ENCODE results near the gene TMC6.
A peak's percentile ranks its signal among the peaks of the same experiment; 100 is the strongest.
"Not testable (repeated sequence)": the region's sequence is repeated elsewhere in the genome, so short reads cannot be mapped to it uniquely, and the experiment has no call there.

Gene TMC6

GRCh38 chr17:78154903-78155811 lies 26.6 kb upstream of the TMC6 start:
- DNase-seq = no peak

DNA sequence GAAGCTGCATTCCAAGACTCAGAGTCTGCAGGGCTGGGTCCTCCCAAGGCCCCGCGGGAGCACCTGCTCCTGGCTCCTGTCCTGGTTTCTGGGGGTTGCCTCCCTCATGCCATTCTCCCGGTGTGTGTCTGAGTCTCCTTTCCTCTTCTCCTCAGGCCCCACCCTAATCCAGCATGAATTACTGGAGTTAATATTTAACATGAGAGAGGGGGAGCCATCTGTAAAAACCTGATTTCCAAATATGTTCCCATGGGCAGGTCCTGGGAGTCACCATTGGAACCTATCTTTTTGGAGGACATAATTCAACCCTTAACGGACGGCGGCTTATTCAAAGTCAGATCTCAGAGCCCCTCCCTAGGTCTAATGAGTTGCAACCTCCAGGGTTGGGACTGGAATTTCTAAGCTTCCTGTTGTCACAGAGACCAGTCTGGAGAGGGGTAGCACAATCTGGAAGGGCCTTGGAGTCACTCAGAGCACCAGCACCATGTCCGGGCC lies 23.0 kb upstream of the TMC6 start:
- DNase-seq = no peak

DNA sequence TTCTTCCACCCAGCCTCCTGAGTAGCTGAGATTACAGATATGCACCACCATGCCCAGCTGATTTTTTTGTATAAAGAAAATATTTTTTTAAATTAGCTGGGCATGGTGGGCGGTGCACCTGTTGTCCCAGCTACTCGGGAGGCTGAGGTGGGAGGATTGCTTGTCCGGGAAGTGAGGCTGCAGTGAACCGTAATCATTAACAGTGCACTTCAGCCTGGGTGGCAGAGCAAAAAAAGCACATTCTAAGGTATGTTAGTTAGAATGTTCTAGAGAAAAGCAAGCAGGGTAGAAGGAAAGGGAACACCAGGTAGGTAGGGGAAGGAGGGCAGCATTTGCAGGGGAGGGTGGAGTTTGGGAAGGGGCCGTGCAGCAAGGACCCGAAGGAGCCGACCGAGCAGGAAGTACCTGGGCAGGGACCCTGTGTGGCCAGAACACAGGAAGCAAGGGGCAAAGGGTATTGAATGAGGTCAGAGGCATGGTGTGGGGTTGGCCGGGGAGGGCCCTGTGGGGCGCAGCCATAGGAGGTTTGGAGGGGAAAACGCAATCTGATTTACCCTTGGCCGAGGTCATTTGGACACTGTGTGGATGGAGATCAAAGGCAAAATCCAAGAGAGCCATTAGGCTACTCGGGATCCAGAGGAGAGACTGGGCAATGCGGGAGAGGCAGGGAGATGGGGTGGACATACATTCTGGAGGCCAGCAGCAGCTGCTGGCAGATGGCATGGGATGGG lies 19.9 kb upstream of the TMC6 start:
- no peak for DNase-seq

- no peak for DNase-seq
These were observed 18.9 kb upstream of the TMC6 start for GRCh38 chr17:78147315-78147998.

GRCh38 chr17:78146881-78147280 lies 18.3 kb upstream of the TMC6 start:
- no peak for DNase-seq

DNA sequence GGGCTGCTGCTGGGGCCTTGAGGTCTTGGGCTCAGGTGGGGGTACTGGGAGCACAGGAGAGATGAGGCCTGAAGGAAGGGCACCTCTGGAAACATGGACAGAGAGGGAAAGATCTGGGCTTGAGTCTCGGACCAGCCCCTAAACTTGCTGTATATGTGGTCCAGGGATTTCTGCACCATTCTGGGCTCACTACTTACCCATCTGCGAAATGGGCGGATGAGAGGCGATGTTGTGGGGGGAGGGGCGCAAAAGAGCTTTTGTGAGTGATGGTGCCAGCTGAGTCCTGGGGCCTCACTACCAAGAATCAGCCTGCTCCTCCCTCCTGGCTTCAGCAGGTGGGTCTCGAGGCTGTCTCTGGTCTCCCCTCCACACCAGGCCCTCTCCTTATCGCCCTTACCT lies 17.9 kb upstream of the TMC6 start:
- no peak for DNase-seq

GRCh38 chr17:78144736-78145641 lies 16.4 kb upstream of the TMC6 start:
- no peak for DNase-seq

DNA sequence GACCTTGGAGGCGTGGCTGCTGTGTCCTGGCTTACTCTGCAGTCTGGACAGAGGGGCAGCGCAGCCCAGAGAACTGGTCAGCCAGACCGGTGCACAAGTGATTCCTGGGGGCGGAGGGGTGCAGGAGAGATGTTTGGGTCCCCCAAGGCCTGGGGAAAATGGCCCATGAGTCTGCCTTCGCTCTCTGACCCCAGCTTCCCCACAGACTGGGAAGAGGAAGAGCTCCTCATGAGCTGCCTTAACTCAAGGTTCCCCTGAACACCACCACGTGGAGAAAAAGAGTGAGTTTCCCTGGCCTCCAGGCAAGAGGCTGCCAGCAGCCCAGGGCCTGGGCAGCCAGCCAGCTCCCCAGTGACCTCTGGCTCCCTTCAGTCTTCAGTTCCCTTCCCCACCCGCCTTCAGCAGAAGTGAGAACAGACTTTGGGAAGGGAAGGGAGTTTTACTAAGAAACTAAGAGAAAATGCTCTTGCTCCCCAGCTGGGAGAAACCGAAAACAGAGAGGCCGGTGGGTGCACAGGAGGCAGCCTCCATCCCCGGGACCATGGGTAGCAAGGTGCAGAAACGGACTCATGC lies 15.7 kb upstream of the TMC6 start:
- DNase-seq = no peak

GRCh38 chr17:78143214-78144146 lies 14.9 kb upstream of the TMC6 start:
- DNase-seq = no peak

GRCh38 chr17:78142119-78142861 lies 13.7 kb upstream of the TMC6 start:
- no peak for DNase-seq

DNA sequence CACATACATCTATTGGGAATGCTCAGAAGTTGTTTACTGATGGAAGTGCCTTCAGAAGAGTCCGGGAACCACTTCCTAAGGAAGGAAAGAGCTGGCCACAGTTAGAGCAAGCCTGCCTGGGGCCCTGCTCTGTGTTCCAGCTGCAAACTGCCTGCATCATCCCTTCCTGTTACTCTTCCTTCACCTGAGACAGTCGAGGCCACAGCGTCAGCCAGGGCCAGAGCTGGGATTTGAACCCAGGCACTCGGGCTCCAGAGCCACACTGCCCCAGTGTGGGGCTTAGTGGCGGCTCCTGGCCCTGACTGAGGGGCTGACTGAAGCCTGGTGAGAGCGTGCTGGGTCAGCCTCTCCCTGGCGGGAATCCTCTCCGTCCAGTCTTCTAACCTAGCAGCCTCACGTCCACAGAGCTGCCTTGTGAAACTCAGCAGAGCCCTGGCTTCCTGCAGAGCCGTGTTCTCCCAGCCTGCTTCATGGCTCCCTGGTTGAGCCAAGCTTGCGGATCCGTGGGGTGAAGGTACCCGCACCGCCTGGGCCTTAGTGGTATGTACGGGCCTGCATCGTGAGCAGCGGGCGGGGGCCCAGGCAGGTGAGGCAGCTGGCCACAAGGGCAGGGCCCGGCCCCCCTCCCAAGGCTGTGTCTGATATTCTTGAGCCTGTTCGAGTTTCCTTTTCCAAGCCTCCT lies 13.0 kb upstream of the TMC6 start:
- DNase-seq = no peak

DNA sequence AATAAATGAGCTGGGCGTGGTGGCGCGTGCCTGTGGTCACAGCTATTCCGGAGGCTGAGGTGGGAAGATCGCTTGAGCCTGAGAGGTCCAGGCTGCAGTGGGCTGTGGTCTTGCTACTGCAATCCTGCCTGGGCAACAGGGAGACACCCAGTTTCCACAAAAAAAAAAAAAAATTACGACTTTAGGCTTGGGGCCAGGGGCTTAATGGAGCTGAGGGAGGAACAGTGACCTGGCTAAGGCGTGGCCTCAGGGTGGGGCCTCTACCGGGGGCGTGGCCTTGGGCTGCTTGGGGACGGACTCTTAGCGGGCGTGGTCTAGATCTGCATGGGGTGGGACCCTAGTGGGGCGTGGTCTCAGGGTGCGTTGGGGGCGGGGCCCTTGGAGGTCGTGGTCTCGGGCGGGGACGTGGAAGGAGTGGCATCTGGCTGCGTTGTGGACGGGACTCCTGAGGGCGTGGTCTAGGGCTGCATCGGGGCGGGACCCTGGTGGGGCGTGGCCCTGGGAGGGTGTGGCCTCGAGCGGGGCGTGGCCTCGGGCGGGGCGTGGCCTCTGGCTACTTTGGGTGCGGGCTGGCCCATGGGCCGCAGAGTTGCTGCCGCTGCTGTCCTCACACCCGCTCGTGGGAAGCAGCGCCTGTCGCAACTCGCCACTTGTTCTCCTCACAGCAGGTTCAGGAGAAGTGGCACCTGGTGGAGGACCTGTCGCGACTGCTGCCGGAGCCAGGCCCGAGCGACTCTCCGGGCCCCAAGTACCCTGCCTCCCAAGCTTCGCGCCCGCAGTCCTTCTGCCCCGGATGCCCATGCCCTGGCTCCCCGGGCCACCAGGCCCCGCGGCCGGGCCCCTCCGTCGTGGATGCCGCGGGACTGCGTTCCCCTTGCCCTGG lies 11.9 kb upstream of the TMC6 start:
- peak; percentile 98 for DNase-seq

DNA sequence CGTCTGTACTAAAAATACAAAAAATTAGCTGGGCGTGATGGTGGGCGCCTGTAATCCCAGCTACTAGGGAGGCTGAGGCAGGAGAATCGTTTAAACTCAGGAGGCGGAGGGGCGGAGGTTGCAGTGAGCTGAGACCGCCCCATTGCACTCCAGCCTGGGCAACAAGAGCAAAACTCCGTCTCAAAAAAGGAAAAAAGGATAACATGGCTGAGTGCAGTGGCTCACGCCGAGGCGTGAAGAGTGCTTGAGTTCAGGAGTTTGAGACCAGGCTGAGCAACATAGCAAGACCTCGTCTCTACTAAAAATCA lies 11.3 kb upstream of the TMC6 start:
- not testable (repeated sequence) for DNase-seq

DNA sequence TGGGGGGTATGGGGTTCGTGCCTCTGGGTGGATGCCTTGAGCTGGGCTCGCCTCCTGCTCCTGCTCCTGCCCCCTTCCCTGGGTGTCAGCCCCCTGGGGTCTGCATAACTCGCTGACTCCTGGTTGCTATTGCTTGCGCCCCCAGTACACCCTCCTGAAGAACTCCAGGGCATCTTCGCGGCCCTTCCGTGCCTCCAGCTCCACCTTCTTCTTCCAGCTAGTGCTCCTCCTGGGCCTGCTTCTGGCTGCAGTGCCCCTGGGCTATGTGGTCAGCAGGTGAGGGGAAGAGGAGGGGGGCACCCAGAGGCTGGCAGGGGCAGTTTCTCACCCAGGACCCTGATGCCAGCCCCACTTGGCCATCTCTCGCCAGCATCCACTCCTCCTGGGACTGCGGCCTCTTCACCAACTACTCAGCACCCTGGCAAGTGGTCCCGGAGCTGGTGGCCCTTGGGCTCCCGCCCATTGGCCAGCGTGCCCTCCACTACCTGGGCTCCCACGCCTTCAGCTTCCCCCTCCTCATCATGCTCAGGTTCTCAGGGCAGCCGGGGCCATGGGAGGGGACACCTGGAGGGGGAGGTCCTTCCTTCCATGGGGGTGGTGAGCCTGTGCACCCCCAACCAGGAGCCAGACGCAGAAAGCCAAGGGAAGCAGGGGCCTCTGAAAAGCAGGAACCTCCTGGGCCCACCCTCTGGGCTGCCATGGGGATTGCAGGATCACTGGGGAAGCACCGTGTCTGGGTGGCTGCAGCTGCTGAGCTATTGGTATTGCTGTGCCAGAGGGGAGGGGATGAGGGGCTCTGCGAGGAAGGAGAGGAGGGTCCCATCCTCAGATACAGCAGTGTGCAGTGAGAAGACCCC lies 9.9 kb upstream of the TMC6 start:
- no peak for DNase-seq

- DNase-seq = peak; percentile 82
These were observed 9.0 kb upstream of the TMC6 start for GRCh38 chr17:78137392-78138203.

- DNase-seq = no peak
These were observed 7.4 kb upstream of the TMC6 start for GRCh38 chr17:78135858-78136500.
